Spleen (tissue), 11 donors: Measurements from ENCODE around the gene BRAF. TPM values are rescaled to one million over a fixed set of nuclear protein-coding genes. Genes with fewer than 3 reads are reported as not detected.

Source experiments
- DNase-seq: peaks from one replicate; pipeline ENCODE4 v3.0.0-alpha.2; 2020
- H3K27ac ChIP-seq, 8 donors: fragments of 200-600 bp; sonication (generic) in 7 of 8; 1 replicate in 4 of 8; 2 replicates in 4 of 8; pipeline versions ENCODE4 v1.5.0 to v1.8.0; 2016 to 2021; ENCODE audit warnings: inconsistent platforms in 4 of 8, mild to moderate bottlenecking in 4 of 8, moderate library complexity in 1 of 8
- H3K27me3 ChIP-seq, 7 donors: fragments of 200-600 bp; sonication (generic) in 6 of 7; replicated peaks in 1 of 7; 1 replicate in 4 of 7; 2 replicates in 3 of 7; pipeline versions ENCODE4 v1.5.0 to v1.8.0; 2016 to 2021; ENCODE audit warnings: inconsistent platforms in 3 of 7, mild to moderate bottlenecking in 1 of 7
- H3K36me3 ChIP-seq, 6 donors: fragments of 200-600 bp; sonication (generic) in 5 of 6; 1 replicate in 4 of 6; 2 replicates in 2 of 6; pipeline versions ENCODE4 v1.5.0 to v1.8.0; 2016 to 2021; ENCODE audit warnings: inconsistent platforms in 2 of 6
- H3K4me1 ChIP-seq, 6 donors: fragments of 200-600 bp; sonication (generic) in 5 of 6; 1 replicate in 3 of 6; 2 replicates in 3 of 6; pipeline versions ENCODE4 v1.5.0 to v1.8.0; 2016 to 2021; ENCODE audit warnings: inconsistent platforms in 3 of 6
- H3K4me3 ChIP-seq, 8 donors: fragments of 200-600 bp; sonication (generic) in 7 of 8; 1 replicate in 4 of 8; 2 replicates in 4 of 8; pipeline versions ENCODE4 v1.5.0 to v1.8.0; 2016 to 2021; ENCODE audit warnings: inconsistent platforms in 4 of 8, mild to moderate bottlenecking in 4 of 8, moderate library complexity in 2 of 8
- H3K9me3 ChIP-seq, 8 donors: fragments of 200-600 bp; sonication (generic) in 7 of 8; 1 replicate in 4 of 8; 2 replicates in 4 of 8; pipeline versions ENCODE4 v1.5.0 to v1.8.0; 2016 to 2021; ENCODE audit warnings: inconsistent platforms in 4 of 8
- CTCF ChIP-seq, 11 experiments: fragments of 200-600 bp in 7 of 11; fragments of 450-650 bp in 4 of 11; sonication (generic) in 4 of 11; IDR thresholded peaks in 8 of 11; conservative IDR thresholded peaks in 3 of 11; 1 replicate in 7 of 11; 2 replicates in 4 of 11; pipeline versions ENCODE4 v1.4.0 to v1.8.0; 2016 to 2021; ENCODE audit warnings: antibody characterized with exemption in 11 of 11, inconsistent platforms in 4 of 11, mild to moderate bottlenecking in 1 of 11
- POLR2A ChIP-seq, 3 donors: fragments of 450-650 bp; IDR thresholded peaks; one replicate each; pipeline ENCODE4 v1.5.1; 2017; ENCODE audit warnings: antibody characterized with exemption in 3 of 3, mild to moderate bottlenecking in 1 of 3
- POLR2AphosphoS5 ChIP-seq, 3 donors: sonication (generic); formaldehyde crosslinking; IDR thresholded peaks; one replicate each; pipeline ENCODE4 v1.5.1; 2017; ENCODE audit warnings: antibody characterized with exemption in 3 of 3
- WGBS, 5 donors: extraction: QIAGEN DNeasy Blood & Tissue Kit in 3 of 5; methylation state at CpG; one replicate each; pipeline versions ENCODE4 v1.1.5 to v1.1.7; 2013 to 2018; 5-methylcytosine and 5-hydroxymethylcytosine counted together
- intact Hi-C: fragments of 100-400 bp; cut with DNase I; formaldehyde crosslinking; loops from one replicate; pipeline ENCODE4 v1.15.0; 2023; ENCODE audit warnings: low total_unique reads
- polyA plus RNA-seq, 3 donors: library from polyadenylated mRNA; stranded (reverse); fragments of 200-250 nt; gene quantifications; one replicate each; pipeline ENCODE4 v1.2.1, GENCODE V29; 2013
- total RNA-seq, 7 donors: library from RNA; depleted of rRNA in 3 of 7; stranded (reverse); fragments of >200 nt in 3 of 7; fragmentation: NEBNext Ultra II Directional in 4 of 7; extraction: Animal tissue kit (Norgen Biotek cat#: 25700) in 4 of 7; gene quantifications; one replicate each; pipeline versions ENCODE4 v1.1.0 to v1.2.1, GENCODE V29; 2016 to 2021
- donor health status: healthy with polysubstance abuse.
- donor health status: DM: no; HTN: no; CAD: no; lungs with moderate emphysema.
- donor health status: DM: no; HTN: no; CAD: no.
- donor health status: Bipolar disorder and iron deficiency.
- donor health status: healthy.
- donor health status: DM: no; HTN: no; CAD: no.
- donor health status: DM: yes; HTN: yes; CAD: no.

BRAF gene
- total and polyA plus RNA-seq, 10 donors, result 4.3 to 82.7 (median 49.3) TPM

GRCh38 chr7:140927351-140927750, 2.6 kb upstream of the BRAF start:
- Histone ChIP-seq H3K4me3 (no peak overlapping the region), H3K4me1 (peaks cover 10 to 26% (median 21%) of the 10 kb centered on the region in 6 donors), H3K9me3 (no peaks in the 10 kb centered on the region), H3K27ac (no peak overlapping the region), H3K27me3 (no peaks in the 10 kb centered on the region), H3K36me3 (no peaks in the 10 kb centered on the region)
- intact Hi-C loops, result no loop called here
- TF ChIP-seq POLR2AphosphoS5 (IDR thresholded peaks at IDR 0.05) (no peak), POLR2A (IDR thresholded peaks at IDR 0.05) (no peak), CTCF (IDR thresholded peaks at IDR 0.05 in 8 of 11, conservative IDR thresholded peaks at IDR 0.05 in 3 of 11) (no peak)
- DNase-seq, result no peak
- 94 to 98% (median 97%) methylated on average over 2 of the region's 2 CpGs for WGBS, 5 donors

GRCh38 chr7:140926021-140926817, 1.5 kb upstream of the BRAF start:
- WGBS, 5 donors, result 93 to 99% (median 96%) methylated on average over 7 of the region's 7 CpGs

GRCh38 chr7:140924019-140924820, 509 bp downstream of the BRAF start:
- WGBS, 5 donors, result 0 to 1% (median 1%) methylated on average over 39 to 68 of the region's 69 CpGs

More at GRCh38 chr7:140926021-140926817, 1.5 kb upstream of the BRAF start:
- Histone ChIP-seq H3K4me3 (peak overlapping the region in 1 of 8 donors; percentile 83), H3K9me3 (no peaks in the 10 kb centered on the region), H3K36me3 (no peaks in the 10 kb centered on the region), H3K27ac (no peak overlapping the region), H3K27me3 (no peaks in the 10 kb centered on the region), H3K4me1 (peaks cover 14 to 37% (median 32%) of the 10 kb centered on the region in 6 donors)
- no peak for TF ChIP-seq POLR2AphosphoS5 (IDR thresholded peaks at IDR 0.05)
- TF ChIP-seq POLR2A (IDR thresholded peaks at IDR 0.05), result no peak
- intact Hi-C loops, result no loop called here
- DNase-seq, result no peak

More at GRCh38 chr7:140924019-140924820, 509 bp downstream of the BRAF start:
- peak overlapping the region; percentile 64 to 92 (median 81) for H3K4me3 ChIP-seq
- peak; percentile 37 to 76 (median 64) for TF ChIP-seq POLR2AphosphoS5 (IDR thresholded peaks at IDR 0.05)
- TF ChIP-seq CTCF (IDR thresholded peaks at IDR 0.05 in 8 of 11, conservative IDR thresholded peaks at IDR 0.05 in 3 of 11), result peak in 8 of 11 experiments; percentile 17 to 51 (median 32)
- TF ChIP-seq POLR2A (IDR thresholded peaks at IDR 0.05), result no peak
- H3K27me3 ChIP-seq, result no peaks in the 10 kb centered on the region
- peak overlapping the region; percentile 96 to 99 (median 98) for H3K27ac ChIP-seq
- no peaks in the 10 kb centered on the region for H3K9me3 ChIP-seq
- H3K4me1 ChIP-seq, result peaks cover 14 to 57% (median 36%) of the 10 kb centered on the region in 6 donors
- DNase-seq, result no peak
- intact Hi-C loops, result no loop called here
- no peaks in the 10 kb centered on the region for H3K36me3 ChIP-seq
